GM21737 (cell line): ENCODE measurements around the gene GRIK2.
"Not testable (repeated sequence)": the region's sequence is repeated elsewhere in the genome, so short reads cannot be mapped to it uniquely, and the experiment has no call there.

Experiments used
- ATAC-seq: cut with Tn5 transposase; IDR thresholded peaks from one replicate; pipeline ENCODE4 v1.9.1; 2021; ENCODE audit warnings: mild to moderate bottlenecking, moderate library complexity; ENCODE audit not compliant: unreplicated experiment

GRIK2 gene

GRCh38 chr6:101613556-101613955 lies 220.0 kb downstream of the GRIK2 start:
- no peak for ATAC-seq

- no peak for ATAC-seq
These were observed 221.3 kb downstream of the GRIK2 start for GRCh38 chr6:101614774-101615173.

GRCh38 chr6:101626269-101626668 lies 232.8 kb downstream of the GRIK2 start:
- no peak for ATAC-seq

GRCh38 chr6:101630941-101631340 lies 237.4 kb downstream of the GRIK2 start:
- ATAC-seq = no peak

- no peak for ATAC-seq
These were observed 239.6 kb downstream of the GRIK2 start for GRCh38 chr6:101633081-101633480.

GRCh38 chr6:101638865-101639264 lies 245.4 kb downstream of the GRIK2 start:
- not testable (repeated sequence) for ATAC-seq

GRCh38 chr6:101640131-101640530 lies 246.6 kb downstream of the GRIK2 start:
- ATAC-seq = no peak

GRCh38 chr6:101645770-101646169 lies 252.3 kb downstream of the GRIK2 start:
- no peak for ATAC-seq

- no peak for ATAC-seq
These were observed 257.0 kb downstream of the GRIK2 start for GRCh38 chr6:101650402-101651100.

GRCh38 chr6:101652079-101652478 lies 258.6 kb downstream of the GRIK2 start:
- no peak for ATAC-seq

- ATAC-seq = no peak
These were observed 261.6 kb downstream of the GRIK2 start for GRCh38 chr6:101655109-101655508.

- ATAC-seq = peak; percentile 62
These were observed 268.8 kb downstream of the GRIK2 start for GRCh38 chr6:101662111-101662897.

- ATAC-seq = no peak
These were observed 269.6 kb downstream of the GRIK2 start for GRCh38 chr6:101663100-101663499.

GRCh38 chr6:101666256-101666655 lies 272.7 kb downstream of the GRIK2 start:
- ATAC-seq = no peak

GRCh38 chr6:101668496-101669030 lies 275.1 kb downstream of the GRIK2 start:
- no peak for ATAC-seq

GRCh38 chr6:101676187-101676586 lies 282.7 kb downstream of the GRIK2 start:
- no peak for ATAC-seq

GRCh38 chr6:101682937-101683336 lies 289.4 kb downstream of the GRIK2 start:
- ATAC-seq = no peak

GRCh38 chr6:101683884-101684283 lies 290.4 kb downstream of the GRIK2 start:
- ATAC-seq = no peak

- ATAC-seq = no peak
These were observed 293.1 kb downstream of the GRIK2 start for GRCh38 chr6:101686653-101687052.

- no peak for ATAC-seq
These were observed 295.6 kb downstream of the GRIK2 start for GRCh38 chr6:101689156-101689555.

- no peak for ATAC-seq
These were observed 296.2 kb downstream of the GRIK2 start for GRCh38 chr6:101689695-101690094.

GRCh38 chr6:101700655-101701054 lies 307.1 kb downstream of the GRIK2 start:
- no peak for ATAC-seq
